GM21526 (cell line): ENCODE measurements around the gene TNPO3.
"Not testable (repeated sequence)": the region's sequence is repeated elsewhere in the genome, so short reads cannot be mapped to it uniquely, and the experiment has no call there.

Experiments used
- ATAC-seq: cut with Tn5 transposase; IDR thresholded peaks from one replicate; pipeline ENCODE4 v1.9.1; 2021; ENCODE audit warnings: moderate library complexity; ENCODE audit not compliant: unreplicated experiment, low FRiP score

Gene TNPO3

DNA sequence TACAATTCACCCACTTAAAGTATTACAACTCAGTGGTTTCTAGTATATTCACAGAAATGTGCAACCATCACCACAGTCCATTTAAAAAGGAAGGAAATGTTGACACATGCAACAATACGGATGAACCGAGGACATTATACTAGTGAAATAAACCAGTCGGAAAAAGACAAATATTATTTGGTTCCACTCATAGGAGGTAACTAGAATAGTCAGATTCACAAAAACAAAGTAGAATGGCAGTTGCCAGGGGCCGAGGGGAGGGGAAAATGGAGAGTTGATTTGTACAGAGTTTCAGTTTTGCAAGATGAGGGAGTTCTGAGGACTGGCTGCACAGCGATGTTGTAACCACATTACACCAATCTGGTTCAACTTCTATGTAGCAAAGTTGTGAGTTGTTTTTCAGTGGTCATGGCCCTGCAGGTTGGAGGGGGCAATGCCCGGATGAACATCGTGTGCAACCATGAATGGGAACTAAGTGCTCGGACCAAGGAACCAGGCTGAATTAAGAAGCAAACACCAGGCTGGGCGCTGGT is 17.6 kb upstream of the TNPO3 start:
- no peak for ATAC-seq

DNA sequence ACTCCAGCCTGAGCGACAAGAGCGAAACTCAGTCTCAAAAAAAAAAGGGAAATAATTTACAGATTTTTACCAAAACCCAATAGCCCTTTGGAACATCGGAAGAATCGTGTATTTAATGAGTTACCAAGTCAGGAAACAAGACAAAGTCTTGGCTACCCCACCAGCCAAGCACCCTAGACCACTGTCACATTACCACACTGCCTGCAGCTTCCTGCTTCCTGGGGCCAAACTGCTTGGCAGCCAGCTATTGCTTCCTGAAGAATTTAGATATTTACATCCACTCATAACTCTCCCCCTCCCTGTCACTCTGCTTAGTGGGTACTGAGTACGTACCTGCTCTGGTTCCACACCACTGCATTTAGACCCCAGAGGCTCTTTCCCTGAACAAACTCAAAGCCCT is 14.1 kb upstream of the TNPO3 start:
- no peak for ATAC-seq

DNA sequence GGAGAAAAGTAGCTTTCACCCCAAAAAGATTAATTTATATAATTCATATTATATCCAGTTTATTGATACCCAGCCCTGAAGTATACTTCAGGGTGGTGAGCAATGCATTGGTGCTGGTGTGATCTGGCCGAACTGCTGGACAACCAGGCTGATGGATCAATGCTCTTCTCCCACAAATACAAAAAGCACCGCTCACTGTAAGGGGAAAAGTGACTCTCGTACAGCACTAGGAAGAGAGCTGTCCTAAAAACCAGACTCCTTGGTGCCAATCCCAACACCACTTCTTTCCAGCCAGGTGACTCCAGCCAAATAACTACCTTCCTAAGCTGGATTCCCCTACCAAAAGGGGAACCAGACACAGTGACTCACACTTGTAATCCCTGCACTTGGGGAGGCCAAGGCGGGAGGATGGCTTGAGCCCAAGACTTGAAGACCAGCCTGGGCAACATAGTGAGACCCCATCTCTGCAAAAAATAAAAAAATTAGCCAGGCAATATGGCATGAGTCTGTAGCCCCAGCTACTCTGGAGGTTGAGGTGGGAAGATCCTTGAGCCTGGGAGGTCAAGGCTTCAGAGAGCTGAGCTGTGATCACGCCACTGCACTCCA is 13.1 kb upstream of the TNPO3 start:
- ATAC-seq: no peak

GRCh38 chr7:129067132-129067561 is 12.2 kb upstream of the TNPO3 start:
- not testable (repeated sequence) for ATAC-seq

DNA sequence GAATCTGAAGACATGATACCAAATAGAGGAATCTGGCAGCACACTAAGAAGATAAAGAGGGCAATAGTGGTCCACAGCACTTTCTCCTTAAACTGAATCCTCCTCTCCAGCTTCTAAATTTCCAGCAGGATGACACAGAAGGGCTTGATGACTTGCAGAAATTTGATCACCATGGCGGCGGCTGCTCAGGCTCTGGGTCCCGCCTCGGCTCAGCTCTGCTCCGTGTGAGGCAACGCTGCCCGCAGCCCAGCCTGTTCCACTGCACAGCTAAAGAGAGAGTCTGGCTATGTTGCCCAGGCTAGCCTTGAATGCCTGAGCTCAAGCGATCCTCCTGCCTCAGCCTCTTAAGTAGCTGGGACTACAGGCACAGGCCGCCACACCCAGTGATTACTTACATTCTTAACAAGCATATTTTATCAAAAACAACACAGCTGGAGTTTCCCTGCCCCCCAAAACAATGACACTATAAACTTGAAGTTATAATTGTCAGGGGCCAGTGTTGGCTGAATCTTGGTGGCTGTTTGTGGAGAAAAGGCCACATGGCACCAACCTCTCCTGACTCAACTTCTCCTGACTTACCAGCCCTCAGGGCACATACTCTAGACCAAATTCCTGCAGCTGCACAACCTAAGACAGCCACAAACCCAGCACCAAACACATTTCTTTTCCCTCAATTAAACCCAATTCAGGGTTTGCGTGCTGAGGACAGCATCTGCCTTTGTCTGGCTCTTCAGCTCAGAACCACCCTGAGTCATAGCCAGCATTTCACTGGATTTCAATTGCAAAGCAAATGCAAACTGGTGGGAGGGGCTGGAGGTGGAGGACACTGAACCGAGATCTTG is 11.6 kb upstream of the TNPO3 start:
- ATAC-seq: no peak

DNA sequence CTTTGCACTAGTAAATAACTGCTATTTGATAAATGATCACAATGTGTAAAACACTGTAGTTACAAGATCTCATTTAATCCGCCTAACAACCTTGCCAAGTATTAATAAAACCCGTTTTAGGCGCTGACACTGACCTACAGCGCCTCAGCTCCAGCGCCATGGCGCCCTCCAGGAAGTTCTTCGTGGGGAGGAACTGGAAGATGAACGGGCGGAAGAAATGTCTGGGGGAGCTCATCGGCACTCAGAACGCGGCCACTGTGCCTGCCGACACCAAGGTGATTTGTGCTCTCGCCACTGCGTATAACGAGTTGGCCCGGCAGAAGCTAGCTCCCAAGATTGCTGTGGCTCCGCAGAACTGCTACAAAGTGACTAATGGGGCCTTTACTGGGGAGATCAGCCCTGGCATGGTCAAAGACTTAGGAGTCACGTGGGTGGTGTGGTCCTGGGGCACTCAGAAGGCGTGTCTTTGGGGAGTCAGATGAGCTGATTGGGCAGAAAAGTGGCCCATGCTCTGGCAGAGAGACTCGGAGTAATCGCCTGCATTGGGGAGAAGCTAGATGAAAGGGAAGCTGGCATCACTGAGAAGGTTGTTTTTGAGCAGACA is 1.1 kb upstream of the TNPO3 start:
- ATAC-seq: no peak

- peak; percentile 12 for ATAC-seq
These were observed 444 bp upstream of the TNPO3 start for GRCh38 chr7:129055294-129055816.

DNA sequence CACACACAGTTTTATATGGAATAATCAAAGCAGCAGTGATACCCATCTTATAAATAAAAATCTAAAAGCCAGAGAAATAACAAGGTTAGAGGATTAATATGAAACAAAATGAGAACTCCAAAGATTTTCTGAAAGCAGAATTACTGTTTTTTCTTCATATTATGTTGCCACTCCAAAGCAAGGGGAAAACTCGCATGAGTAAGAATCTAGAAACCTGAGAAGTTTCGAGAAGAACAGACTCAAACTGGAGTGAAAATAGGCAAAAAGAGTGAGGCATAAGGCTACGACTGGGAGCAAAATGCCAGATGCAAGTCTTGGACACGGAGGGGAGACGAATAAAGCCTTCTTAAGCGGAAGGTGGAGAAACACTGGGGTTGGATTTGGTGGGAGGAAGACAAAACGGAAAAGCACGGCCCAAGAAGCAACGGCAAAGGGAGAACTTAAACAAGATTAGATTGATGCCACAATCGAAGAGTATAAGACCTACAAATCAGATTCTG is 923 bp downstream of the TNPO3 start:
- no peak for ATAC-seq

- no peak for ATAC-seq
These were observed 2.5 kb downstream of the TNPO3 start for GRCh38 chr7:129052441-129052840.

DNA sequence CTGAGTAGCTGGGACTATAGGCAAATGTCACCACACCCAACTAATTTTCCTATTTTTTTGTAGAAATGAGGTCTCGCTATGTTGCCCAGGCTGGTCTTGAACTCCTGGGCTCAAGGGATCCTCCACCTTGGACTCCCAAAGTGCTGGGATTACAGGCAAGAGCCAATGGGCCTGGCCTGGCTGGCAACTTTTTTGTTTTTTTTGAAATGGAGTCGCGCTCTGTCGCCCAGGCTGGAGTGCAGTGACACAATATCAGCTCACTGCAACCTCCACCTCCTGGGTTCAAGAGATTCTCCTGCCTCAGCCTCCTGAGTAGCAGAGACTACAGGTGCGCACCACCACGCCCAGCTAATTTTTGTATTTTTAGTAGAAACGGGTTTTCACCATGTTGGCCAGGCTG is 3.5 kb downstream of the TNPO3 start:
- not testable (repeated sequence) for ATAC-seq

DNA sequence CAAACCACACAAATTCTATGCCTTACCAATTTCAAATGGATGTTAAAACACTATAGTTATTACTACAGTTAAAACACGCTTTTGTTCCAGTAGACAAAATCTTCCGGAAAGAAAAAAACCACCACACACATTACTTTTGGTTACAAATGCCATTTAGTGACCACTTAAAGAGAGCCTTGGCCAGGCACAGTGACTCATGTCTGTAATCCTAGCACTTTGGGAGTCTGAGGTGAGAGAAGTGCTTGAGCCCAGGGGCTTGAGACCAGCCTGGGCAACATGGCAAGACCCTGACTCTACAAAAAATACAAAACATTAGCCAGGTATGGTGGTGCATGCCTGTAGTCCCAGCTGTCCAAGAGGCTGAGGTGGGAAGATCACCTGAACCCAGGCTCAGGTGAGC is 7.2 kb downstream of the TNPO3 start:
- no peak for ATAC-seq

- ATAC-seq: no peak
These were observed 9.2 kb downstream of the TNPO3 start for GRCh38 chr7:129045682-129046081.

DNA sequence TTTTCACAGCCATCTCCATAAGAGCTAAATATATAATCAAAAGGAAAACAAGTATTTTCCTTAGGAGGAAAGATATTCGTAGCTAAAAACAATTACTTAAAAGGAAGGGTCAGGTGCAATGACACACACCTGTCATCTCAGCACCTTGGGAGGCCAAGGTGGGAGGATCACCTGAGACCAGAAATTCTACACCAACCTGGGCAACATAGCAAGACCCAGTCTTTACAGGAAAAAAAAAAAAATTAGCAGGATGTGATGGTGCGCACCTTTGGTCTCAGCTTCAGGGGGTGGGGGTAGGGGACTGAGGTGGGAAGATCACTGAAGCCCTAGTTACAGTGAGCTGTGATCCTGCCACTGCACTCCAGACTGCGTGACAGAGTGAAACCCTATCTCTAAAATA is 11.9 kb downstream of the TNPO3 start:
- ATAC-seq: no peak

GRCh38 chr7:129041142-129042085 is 13.5 kb downstream of the TNPO3 start:
- no peak for ATAC-seq

- ATAC-seq: not testable (repeated sequence)
These were observed 16.4 kb downstream of the TNPO3 start for GRCh38 chr7:129038468-129038867.

GRCh38 chr7:129037585-129037984 is 17.3 kb downstream of the TNPO3 start:
- no peak for ATAC-seq

DNA sequence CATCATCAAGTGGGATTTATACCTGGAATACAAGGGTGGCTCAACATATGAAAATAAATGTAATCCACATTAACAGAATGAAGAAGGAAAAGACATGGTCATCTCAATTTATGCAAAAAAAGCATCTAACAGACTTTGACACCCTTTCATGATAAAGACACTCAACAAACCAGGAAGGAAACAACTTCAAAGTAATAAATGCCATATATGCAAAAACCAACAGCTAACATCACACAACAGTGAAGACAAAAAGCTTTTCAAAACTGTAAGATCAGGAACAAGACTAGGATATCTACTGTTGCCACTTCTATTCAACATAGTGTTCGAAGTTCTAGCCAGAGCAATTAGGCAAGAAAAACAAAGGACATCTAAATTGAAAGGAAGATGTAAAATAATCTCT is 22.9 kb downstream of the TNPO3 start:
- ATAC-seq: no peak

- no peak for ATAC-seq
These were observed 24.5 kb downstream of the TNPO3 start for GRCh38 chr7:129030440-129030839.

DNA sequence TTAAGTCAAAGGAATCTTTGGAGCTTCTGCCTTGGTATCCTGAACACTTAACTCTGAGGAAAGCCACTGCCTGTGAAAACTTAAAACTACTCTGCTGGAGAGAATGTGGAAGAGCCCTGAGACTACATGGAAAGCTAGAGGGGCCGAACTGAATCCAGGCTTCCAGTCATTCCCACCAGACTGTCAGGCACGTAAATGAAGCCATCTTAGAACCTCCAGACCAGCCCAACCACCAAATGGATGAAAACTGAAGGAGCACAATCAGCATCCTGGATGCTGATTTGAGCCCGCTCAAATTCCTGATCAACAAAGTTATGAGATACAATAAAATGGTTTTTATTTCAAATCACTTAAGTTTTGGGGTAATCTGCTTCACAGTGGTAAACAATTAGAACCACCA is 30.8 kb downstream of the TNPO3 start:
- ATAC-seq: no peak

DNA sequence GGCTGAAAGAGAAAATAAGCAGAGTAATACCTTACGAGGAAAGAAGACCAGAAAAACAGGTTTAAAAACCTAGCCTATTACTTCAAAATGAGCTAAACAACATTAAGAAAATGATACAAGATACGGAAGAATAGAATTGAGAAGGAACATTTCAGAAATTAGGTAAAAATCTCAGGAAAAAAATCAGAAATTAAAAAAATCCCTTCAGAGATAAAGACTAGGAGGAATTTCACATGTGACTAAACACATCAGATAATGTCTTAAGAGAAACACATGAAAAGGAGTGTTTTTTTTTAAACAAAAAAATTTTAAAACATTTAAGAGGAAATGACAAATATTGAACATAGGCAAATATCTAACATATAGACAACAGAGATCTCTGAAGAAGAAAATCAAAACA is 33.3 kb downstream of the TNPO3 start:
- no peak for ATAC-seq
